RWPE2 (cell line): ENCODE measurements around the gene HSP90AB1.
A peak's percentile ranks its signal among the peaks of the same experiment; 100 is the strongest.

ENCODE experiments used
- ATAC-seq: fragments of 200-7000 bp; cut with Tn5 transposase; 3 replicates; pipeline ENCODE4 v1.9.1; 2021; ENCODE audit warnings: low read depth
- DNase-seq: peaks from one replicate; pipeline ENCODE4 v3.0.0-alpha.2; 2020; ENCODE audit warnings: low spot score
- H3K27ac ChIP-seq: fragments of 450-650 bp; 2 replicates; pipeline ENCODE4 v1.5.1; 2017; ENCODE audit warnings: mild to moderate bottlenecking; ENCODE audit not compliant: poor library complexity, severe bottlenecking
- H3K27me3 ChIP-seq: fragments of 250-450 bp; sonication (Bioruptor Pico); 2 replicates; pipeline ENCODE4 v1.5.1; 2021; ENCODE audit warnings: mild to moderate bottlenecking, moderate library complexity; ENCODE audit not compliant: insufficient read depth, poor library complexity, severe bottlenecking
- H3K36me3 ChIP-seq: fragments of 250-450 bp; sonication (Bioruptor Pico); 2 replicates; pipeline ENCODE4 v1.5.1; 2020; ENCODE audit warnings: low read depth, mild to moderate bottlenecking, moderate library complexity
- H3K4me1 ChIP-seq: fragments of 250-450 bp; sonication (Bioruptor Pico); 2 replicates; pipeline ENCODE4 v1.5.1; 2021; ENCODE audit warnings: mild to moderate bottlenecking, moderate library complexity; ENCODE audit not compliant: insufficient read depth, poor library complexity, severe bottlenecking
- H3K4me3 ChIP-seq: fragments of 250-450 bp; sonication (Bioruptor Pico); 2 replicates; pipeline ENCODE4 v1.5.1; 2021; ENCODE audit warnings: mild to moderate bottlenecking, moderate library complexity; ENCODE audit not compliant: severe bottlenecking
- H3K9me3 ChIP-seq: fragments of 250-450 bp; sonication (Bioruptor Pico); 2 replicates; pipeline ENCODE4 v1.5.1; 2021; ENCODE audit warnings: mild to moderate bottlenecking, moderate library complexity; ENCODE audit not compliant: severe bottlenecking
- CTCF ChIP-seq: fragments of 450-650 bp; IDR thresholded peaks from one replicate; pipeline ENCODE4 v1.5.1; 2017; ENCODE audit warnings: mild to moderate bottlenecking, moderate library complexity; ENCODE audit not compliant: poor library complexity, severe bottlenecking

Gene HSP90AB1

GRCh38 chr6:44221291-44221960, 25.5 kb upstream of the HSP90AB1 start:
- ATAC-seq (peak; percentile 75), DNase-seq (peak; percentile 86)
- Histone ChIP-seq H3K4me3 (no peak overlapping the region), H3K4me1 (peaks cover 13% of the 10 kb centered on the region), H3K9me3 (no peaks in the 10 kb centered on the region), H3K27me3 (no peaks in the 10 kb centered on the region), H3K27ac (peak overlapping the region; percentile 56), H3K36me3 (no peaks in the 10 kb centered on the region)
- TF ChIP-seq CTCF: peak; percentile 87

DNA sequence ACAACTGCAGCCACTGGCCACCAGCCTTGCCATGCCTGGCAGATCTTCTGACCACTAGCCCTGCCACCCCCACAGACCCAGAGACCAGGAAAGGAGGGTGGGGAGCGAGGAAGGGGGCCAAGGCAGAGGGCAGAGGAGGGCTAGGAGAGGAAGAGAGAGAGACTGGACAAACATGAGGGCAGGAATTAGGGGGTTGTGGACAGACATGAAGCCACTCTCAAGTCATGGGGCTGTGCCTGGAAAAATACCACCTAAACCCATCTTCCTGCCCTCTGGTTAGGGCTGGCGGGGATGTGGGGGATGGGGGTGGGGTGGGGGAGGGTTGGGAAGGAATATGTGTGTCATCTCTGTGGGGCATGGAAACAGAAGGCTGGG, 25.0 kb upstream of the HSP90AB1 start:
- Histone ChIP-seq H3K4me1 (peaks cover 13% of the 10 kb centered on the region), H3K27me3 (no peaks in the 10 kb centered on the region), H3K9me3 (no peaks in the 10 kb centered on the region), H3K4me3 (no peak overlapping the region), H3K36me3 (no peaks in the 10 kb centered on the region), H3K27ac (peak overlapping the region; percentile 56)
- TF ChIP-seq CTCF: no peak
- ATAC-seq: no peak
- no peak for DNase-seq

GRCh38 chr6:44222486-44223318, 24.2 kb upstream of the HSP90AB1 start:
- peaks cover 13% of the 10 kb centered on the region for H3K4me1 ChIP-seq
- no peak for DNase-seq
- H3K36me3 ChIP-seq: peaks cover 4% of the 10 kb centered on the region; the same call in 1 of the 2 replicates
- no peaks in the 10 kb centered on the region for H3K27me3 ChIP-seq
- no peak for TF ChIP-seq CTCF
- H3K27ac ChIP-seq: peak overlapping the region; percentile 56
- peak; percentile 2; the same call in 1 of the 3 replicates for ATAC-seq
- no peaks in the 10 kb centered on the region for H3K9me3 ChIP-seq
- peak overlapping the region; percentile 43 for H3K4me3 ChIP-seq

DNA sequence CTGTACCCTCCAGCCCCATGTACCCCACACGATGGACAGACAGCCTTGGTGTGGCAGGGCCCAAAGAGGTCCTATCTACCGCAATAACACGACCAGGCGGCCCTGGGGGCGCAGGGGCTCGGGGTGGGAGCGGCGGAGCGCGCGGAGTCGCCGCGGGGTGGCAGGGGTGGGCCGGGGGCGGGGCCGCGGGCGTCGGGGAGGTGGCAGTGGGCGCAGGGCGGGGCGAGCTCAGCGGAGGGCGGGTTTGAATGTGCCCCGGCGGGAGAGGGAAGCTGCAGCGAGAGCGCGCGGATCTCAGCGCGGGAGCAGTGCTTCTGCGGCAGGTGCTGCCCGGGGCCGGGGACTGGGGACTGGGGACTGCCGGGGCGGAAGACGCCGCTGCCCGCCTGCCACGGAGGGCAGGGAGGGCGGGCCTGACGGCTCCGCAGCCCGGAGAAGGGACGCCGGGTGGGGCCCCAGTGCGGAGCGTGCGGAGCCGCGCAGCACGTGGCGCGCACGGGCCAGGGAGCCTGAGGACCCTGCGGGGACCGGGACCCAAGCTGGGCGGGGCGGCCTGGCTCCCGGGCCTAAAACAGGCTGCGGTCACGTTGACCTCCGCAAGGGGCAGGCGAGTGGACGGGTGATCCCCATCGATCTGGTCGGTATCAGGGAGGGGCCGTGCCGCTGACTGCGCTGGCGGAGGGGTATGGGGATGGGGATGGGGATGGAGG, 23.4 kb upstream of the HSP90AB1 start, which contains the start of gene SLC29A1:
SLC29A1 (plus strand) TSS at position 277 of the 710 bp plus-strand sequence. CDS start 3,719 bp downstream, outside the sequence.
- peak; percentile 61 for ATAC-seq
- TF ChIP-seq CTCF: peak; percentile 32
- peaks cover 13% of the 10 kb centered on the region for H3K4me1 ChIP-seq
- peak within 1 kb of the TSS; percentile 43 for H3K4me3 ChIP-seq
- DNase-seq: peak; percentile 80
- peak within 1 kb of the TSS; percentile 56 for H3K27ac ChIP-seq
- no peaks in the 10 kb centered on the region for H3K9me3 ChIP-seq
- peaks cover 4% of the 10 kb centered on the region; the same call in 1 of the 2 replicates for H3K36me3 ChIP-seq
- H3K27me3 ChIP-seq: no peaks in the 10 kb centered on the region
